Central memory CD4-positive, alpha-beta T cell (primary cell): ENCODE data around the gene FYCO1.

Source experiments
- DNase-seq: peaks from one replicate; pipeline ENCODE4 v3.0.0; 2022

Gene FYCO1

GRCh38 chr3:45880725-45881077 is 114.9 kb downstream of the FYCO1 start:
- no peak for DNase-seq

GRCh38 chr3:45878124-45878523 is 117.5 kb downstream of the FYCO1 start:
- DNase-seq, result no peak

DNA sequence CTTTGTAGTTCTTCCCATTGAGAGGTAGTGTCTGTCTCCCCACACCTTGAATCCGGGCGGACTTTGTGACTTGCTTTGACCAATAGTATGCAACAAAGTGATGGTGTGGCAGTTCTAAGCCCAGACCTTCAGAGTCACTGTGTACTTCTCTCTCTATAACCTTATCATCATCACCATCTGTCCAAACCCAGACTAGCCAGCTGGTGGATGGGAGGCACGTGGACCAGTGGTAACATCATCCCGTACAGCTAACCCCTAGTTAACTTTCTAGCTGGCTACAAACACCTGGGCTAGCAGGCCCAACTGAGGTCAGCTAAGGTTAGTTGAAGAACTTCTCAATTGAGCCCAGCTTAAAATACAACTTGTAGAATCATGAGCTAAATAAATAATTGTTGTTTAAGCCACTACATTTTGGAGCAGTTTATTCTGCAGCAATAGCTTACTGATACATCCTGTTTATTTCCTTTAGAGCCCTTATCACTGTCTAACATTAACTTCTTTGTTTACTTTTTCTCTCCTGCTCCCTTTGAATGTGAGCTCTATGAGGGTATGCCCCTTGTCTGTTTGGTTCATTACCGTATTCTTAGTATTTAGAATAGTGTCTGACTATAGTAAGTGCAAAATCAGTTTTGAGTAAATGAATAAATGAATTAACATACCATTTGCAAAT is 120.8 kb downstream of the FYCO1 start:
- DNase-seq, result no peak

DNA sequence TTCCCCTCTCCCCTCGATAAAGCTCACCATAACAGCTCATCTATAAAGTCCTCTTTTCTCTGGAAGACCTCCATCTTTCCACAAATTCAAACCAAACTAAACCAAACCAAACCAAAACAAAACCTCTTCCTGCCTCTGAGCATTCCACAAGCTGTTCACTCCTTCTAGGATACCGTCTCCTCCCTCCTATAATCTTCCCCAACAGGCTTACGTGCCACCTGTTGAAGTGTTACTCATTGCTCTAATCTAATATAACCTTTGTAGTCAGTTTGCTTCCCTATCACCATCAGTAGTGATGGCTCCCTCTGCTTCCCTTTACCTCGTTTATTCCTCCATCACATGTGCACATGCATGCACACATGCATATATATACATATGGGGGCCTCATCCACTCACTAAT is 122.0 kb downstream of the FYCO1 start:
- DNase-seq, result no peak

GRCh38 chr3:45873036-45873435 is 122.6 kb downstream of the FYCO1 start:
- no peak for DNase-seq

- DNase-seq, result no peak
Observed at GRCh38 chr3:45872569-45872968, 123.1 kb downstream of the FYCO1 start.

DNA sequence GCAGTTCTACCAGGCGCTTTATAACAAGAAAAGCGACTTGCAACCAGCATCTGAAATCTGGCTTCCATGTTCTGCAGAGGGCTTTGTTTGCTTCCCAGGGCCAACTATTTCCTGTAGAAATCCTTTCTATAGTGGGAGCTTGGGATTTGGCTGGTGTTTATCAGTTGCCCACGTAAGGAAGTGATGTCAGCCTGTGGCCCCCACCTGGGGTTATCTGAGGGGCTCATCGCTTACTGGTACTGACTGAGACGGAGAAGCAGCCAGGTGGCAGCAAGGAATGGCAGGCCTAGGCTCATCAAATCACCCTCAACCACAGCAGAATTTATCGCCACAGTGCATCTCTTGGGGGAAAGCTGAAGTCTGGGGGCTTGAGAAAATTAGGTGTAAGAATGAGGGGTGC is 123.8 kb downstream of the FYCO1 start:
- no peak for DNase-seq

- peak; percentile 94 for DNase-seq
Observed at GRCh38 chr3:45870099-45870498, 125.5 kb downstream of the FYCO1 start.

DNA sequence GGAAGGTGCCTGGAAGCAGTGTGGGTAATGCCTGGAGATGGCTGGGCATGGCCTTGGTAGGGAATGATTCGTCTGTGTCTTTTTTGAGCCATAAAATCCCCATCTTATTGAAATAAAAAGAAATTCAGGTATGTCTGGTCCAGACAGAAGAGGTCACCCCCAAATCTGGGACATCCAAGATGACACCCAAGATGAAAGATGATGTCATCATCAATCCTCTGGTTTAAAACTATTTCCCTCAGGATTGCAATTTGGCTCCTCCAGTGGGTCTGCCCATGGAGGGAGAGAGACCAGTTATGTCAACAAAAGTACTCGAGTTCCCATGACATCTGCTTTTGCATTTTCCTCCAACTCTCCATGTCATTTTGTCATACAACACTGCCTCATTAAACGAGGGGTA is 126.0 kb downstream of the FYCO1 start:
- DNase-seq, result no peak

- no peak for DNase-seq
Observed at GRCh38 chr3:45868650-45869049, 127.0 kb downstream of the FYCO1 start.

DNA sequence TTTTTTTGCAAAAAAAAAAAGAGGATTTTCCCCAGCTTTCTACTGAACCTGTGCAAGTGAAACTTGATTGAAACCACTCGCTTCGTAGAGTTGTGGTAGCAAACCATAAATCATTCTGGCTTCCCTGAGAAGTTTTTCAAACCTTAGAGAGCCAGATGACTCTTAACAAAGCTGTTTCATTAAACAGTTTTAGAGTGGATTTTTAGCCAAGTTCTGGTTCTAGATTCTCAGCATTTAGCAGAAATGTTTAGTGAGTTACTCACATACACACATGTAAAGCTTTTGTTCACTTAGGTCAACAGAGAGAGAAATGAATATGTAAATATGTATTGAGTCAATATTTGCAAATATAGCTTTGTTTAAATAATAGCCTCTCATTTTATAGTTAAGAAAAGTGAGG is 127.4 kb downstream of the FYCO1 start:
- no peak for DNase-seq
